Renal cortical epithelial cell (primary cell): ENCODE data around the gene NCR2. TPM values are rescaled to one million over a fixed set of nuclear protein-coding genes. Genes with fewer than 3 reads are reported as not detected.

ENCODE experiments used
- DNase-seq: peaks from one replicate; pipeline ENCODE4 v3.0.0-alpha.2; 2011; ENCODE audit warnings: low read depth
- total RNA-seq: library from RNA; depleted of rRNA; stranded (reverse); fragments of >200 nt; gene quantifications from 2 replicates; pipeline ENCODE4 v1.2.3, GENCODE V29; 2014

NCR2 gene
- total RNA-seq, 1 donor from 2014 or later: not detected

- DNase-seq: no peak
Measured at GRCh38 chr6:41331401-41332150, 3.8 kb upstream of the NCR2 start.

GRCh38 chr6:41332241-41332640 lies 3.2 kb upstream of the NCR2 start:
- DNase-seq: no peak

- no peak for DNase-seq
Measured at GRCh38 chr6:41332842-41333736, 2.3 kb upstream of the NCR2 start.

GRCh38 chr6:41334482-41335040 lies 847 bp upstream of the NCR2 start:
- no peak for DNase-seq

- no peak for DNase-seq
Measured at GRCh38 chr6:41335943-41336342, 535 bp downstream of the NCR2 start.

GRCh38 chr6:41336824-41337223 lies 1.4 kb downstream of the NCR2 start:
- no peak for DNase-seq

- no peak for DNase-seq
Measured at GRCh38 chr6:41337709-41338108, 2.3 kb downstream of the NCR2 start.

- DNase-seq: no peak
Measured at GRCh38 chr6:41338659-41339058, 3.3 kb downstream of the NCR2 start.

GRCh38 chr6:41341580-41341979 lies 6.2 kb downstream of the NCR2 start:
- DNase-seq: no peak

- no peak for DNase-seq
Measured at GRCh38 chr6:41342241-41342640, 6.8 kb downstream of the NCR2 start.

GRCh38 chr6:41343641-41344187 lies 8.3 kb downstream of the NCR2 start:
- no peak for DNase-seq

GRCh38 chr6:41344876-41345275 lies 9.5 kb downstream of the NCR2 start:
- DNase-seq: no peak

- no peak for DNase-seq
Measured at GRCh38 chr6:41345901-41346300, 10.5 kb downstream of the NCR2 start.

GRCh38 chr6:41346441-41346840 lies 11.0 kb downstream of the NCR2 start:
- no peak for DNase-seq

- DNase-seq: no peak
Measured at GRCh38 chr6:41347378-41348050, 12.1 kb downstream of the NCR2 start.

- DNase-seq: no peak
Measured at GRCh38 chr6:41348934-41349333, 13.5 kb downstream of the NCR2 start.

GRCh38 chr6:41352396-41352795 lies 17.0 kb downstream of the NCR2 start:
- DNase-seq: no peak

- DNase-seq: no peak
Measured at GRCh38 chr6:41352907-41353306, 17.5 kb downstream of the NCR2 start.

- DNase-seq: no peak
Measured at GRCh38 chr6:41353333-41353732, 17.9 kb downstream of the NCR2 start.

GRCh38 chr6:41355952-41356351 lies 20.5 kb downstream of the NCR2 start:
- no peak for DNase-seq

GRCh38 chr6:41356825-41357224 lies 21.4 kb downstream of the NCR2 start:
- peak; percentile 2 for DNase-seq

GRCh38 chr6:41358503-41358902 lies 23.1 kb downstream of the NCR2 start:
- no peak for DNase-seq
